K562 (cell line): Measurements from ENCODE around the gene NECTIN4. TPM values are rescaled to one million over a fixed set of nuclear protein-coding genes. Genes with fewer than 3 reads are reported as not detected.

ENCODE experiments used
- ARNT ChIP-seq, 2 experiments: fragments of 450-650 bp; IDR thresholded peaks; 2 replicates each; pipeline ENCODE4 v1.6.1; 2016; ENCODE audit warnings: mild to moderate bottlenecking in 1 of 2
- BMI1 ChIP-seq: fragments of 150-350 bp; IDR thresholded peaks from 2 replicates; pipeline ENCODE4 v1.6.1; 2014; ENCODE audit warnings: low read length
- DNMT1 ChIP-seq: fragments of 450-650 bp; IDR thresholded peaks from 2 replicates; pipeline ENCODE4 v1.6.1; 2016; ENCODE audit warnings: antibody characterized with exemption, mild to moderate bottlenecking
- E2F1 ChIP-seq: sonication (generic); formaldehyde crosslinking; IDR thresholded peaks from 2 replicates; pipeline ENCODE4 v1.8.1; 2023; ENCODE audit warnings: mild to moderate bottlenecking, missing genetic modification reagents, moderate library complexity
- IRF2 ChIP-seq: sonication (generic); formaldehyde crosslinking; IDR thresholded peaks from 2 replicates; pipeline ENCODE4 v1.8.1; 2022; ENCODE audit warnings: mild to moderate bottlenecking, missing genetic modification reagents
- KAT7 ChIP-seq: sonication (generic); formaldehyde crosslinking; IDR thresholded peaks from 2 replicates; pipeline ENCODE4 v1.8.0; 2022; ENCODE audit warnings: missing genetic modification reagents, mild to moderate bottlenecking, borderline replicate concordance
- LEF1 ChIP-seq: fragments of 450-650 bp; IDR thresholded peaks from 2 replicates; pipeline ENCODE4 v1.6.1; 2016; ENCODE audit warnings: mild to moderate bottlenecking
- NEUROD1 ChIP-seq: fragments of 150-350 bp; IDR thresholded peaks from 2 replicates; pipeline ENCODE4 v1.6.1; 2014; ENCODE audit warnings: borderline replicate concordance, low read length, low read depth; ENCODE audit not compliant: partially characterized antibody
- PBX2 ChIP-seq, 2 experiments: IDR thresholded peaks in 1 of 2; conservative IDR thresholded peaks in 1 of 2; 2 replicates each; pipeline ENCODE4 v1.6.1; 2016; ENCODE audit warnings: low read depth in 2 of 2, mild to moderate bottlenecking in 1 of 2, missing compliant biosample characterization in 1 of 2, missing genetic modification characterization in 1 of 2, moderate library complexity in 1 of 2
- RCOR1 ChIP-seq, 2 experiments: IDR thresholded peaks; 2 replicates each; pipeline ENCODE4 v1.6.1; 2012; ENCODE audit warnings: low read depth in 2 of 2, low read length in 2 of 2, borderline replicate concordance in 1 of 2, improper control_type of control experiment in 1 of 2
- SRF ChIP-seq, 2 experiments: fragments of 250-450, 450-650 bp in 1 of 2; sonication (Bioruptor Pico) in 1 of 2; sonication (generic) in 1 of 2; formaldehyde crosslinking; IDR thresholded peaks; 2 replicates each; pipeline versions ENCODE4 v1.5.0 to v1.5.1; 2020 to 2022; ENCODE audit warnings: mild to moderate bottlenecking in 1 of 2, missing genetic modification reagents in 1 of 2
- TBL1XR1 ChIP-seq, 2 experiments: IDR thresholded peaks; 2 replicates each; pipeline ENCODE4 v1.6.1; 2012; ENCODE audit warnings: improper control_type of control experiment in 2 of 2, low read length in 2 of 2, mild to moderate bottlenecking in 1 of 2
- TFE3 ChIP-seq: fragments of 450-650 bp; formaldehyde crosslinking; IDR thresholded peaks from 2 replicates; pipeline ENCODE4 v1.4.0; 2020; ENCODE audit warnings: mild to moderate bottlenecking, mixed read lengths
- THRB ChIP-seq: fragments of 450-650 bp; formaldehyde crosslinking; conservative IDR thresholded peaks from 2 replicates; pipeline ENCODE4 v1.4.0; 2022; ENCODE audit warnings: mild to moderate bottlenecking, missing genetic modification characterization
- ZKSCAN1 ChIP-seq: fragments of 150-350 bp; IDR thresholded peaks from 2 replicates; pipeline ENCODE4 v1.6.1; 2016; ENCODE audit warnings: low read depth, low read length
- ZNF282 ChIP-seq: sonication (generic); formaldehyde crosslinking; IDR thresholded peaks from 2 replicates; pipeline ENCODE4 v1.8.1; 2023; ENCODE audit warnings: missing genetic modification reagents
- ZNF316 ChIP-seq: fragments of 450-650 bp; IDR thresholded peaks from 2 replicates; pipeline ENCODE4 v1.6.1; 2016
- ZNF354B ChIP-seq: fragments of 250-450 bp; sonication (Bioruptor Pico); IDR thresholded peaks from 2 replicates; pipeline ENCODE4 v1.4.0; 2020
- ZNF561 ChIP-seq: fragments of 450-650 bp; formaldehyde crosslinking; conservative IDR thresholded peaks from 2 replicates; pipeline ENCODE4 v1.4.0; 2020; ENCODE audit warnings: mild to moderate bottlenecking, moderate library complexity
- ZNF655 ChIP-seq: fragments of 250-450 bp; sonication (Bioruptor Pico); IDR thresholded peaks from 2 replicates; pipeline ENCODE4 v1.5.0; 2021
- polyA plus RNA-seq, 8 experiments: library from polyadenylated mRNA; depleted of rRNA in 4 of 8; stranded (reverse) in 5 of 8; unstranded in 3 of 8; fragments of >200 nt; fragmentation: Nextera tagmentation in 2 of 8; fragmentation: Illumina TruSeq in 1 of 8; extraction: Ambion mirVana in 2 of 8; extraction: Trizol in 1 of 8; gene quantifications; 2 replicates each; pipeline versions ENCODE4 v1.2.1 to v1.2.3, GENCODE V29; 2011 to 2014; ENCODE audit warnings: inconsistent platforms in 1 of 8, missing spikeins in 1 of 8
- total RNA-seq, 7 experiments: library from RNA; depleted of rRNA in 6 of 7; stranded (reverse); fragments of >200 nt in 6 of 7; fragmentation: Illumina TruSeq in 2 of 7; extraction: Trizol in 2 of 7; gene quantifications; 2 replicates each; pipeline versions ENCODE4 v1.2.1 to v1.2.3, GENCODE V29; 2011 to 2021; ENCODE audit warnings: low replicate concordance in 1 of 7

The NECTIN4 gene
- total and polyA plus RNA-seq, 9 of the 15 experiments (the other 6 are each of a cell fraction or from before 2014, with no cell fraction given), result 0.01 to 0.09 TPM; not detected in 7

GRCh38 chr1:161117759-161118581 is 28.6 kb upstream of the NECTIN4 start, which contains the start of the genes NIT1 and PFDN2 (continued):
- TF ChIP-seq TFE3 (CRISPR knock-in tag) (no peak), ZNF655 (CRISPR knock-in tag) (no peak), ZKSCAN1 (no peak), THRB (no peak), KAT7 (CRISPR knock-in tag) (peak; percentile 86; the same call in 1 of the 2 replicates), LEF1 (no peak), NEUROD1 (no peak), ARNT (IDR thresholded peaks at IDR 0.05) (no peak), ZNF282 (CRISPR knock-in tag) (no peak), IRF2 (CRISPR knock-in tag) (no peak), BMI1 (no peak), ZNF316 (no peak), PBX2 (CRISPR knock-in tag; IDR thresholded peaks at IDR 0.05; ENCODE audit: low read depth) (no peak), PBX2 (tag; conservative IDR thresholded peaks at IDR 0.05; ENCODE audit: low read depth) (no peak), RCOR1 (IDR thresholded peaks at IDR 0.05; ENCODE audit: borderline replicate concordance in 1 of 2, low read depth in 2 of 2, low read length in 2 of 2) (peak in 1 of 2 experiments; percentile 7; a peak in 1 of 4 replicates), DNMT1 (no peak), SRF (CRISPR knock-in tag; IDR thresholded peaks at IDR 0.05) (no peak; a peak in 2 of 4 replicates), E2F1 (CRISPR knock-in tag) (peak; percentile 80; the same call in 1 of the 2 replicates), TBL1XR1 (IDR thresholded peaks at IDR 0.05; ENCODE audit: low read length in 2 of 2) (no peak), ZNF354B (CRISPR knock-in tag) (no peak), ZNF561 (CRISPR knock-in tag) (no peak)
